ENCODE measurements around the gene RNF212.

- no peak for TF ChIP-seq EZH2phosphoT487 (IDR thresholded peaks at IDR 0.05; ENCODE audit: borderline replicate concordance, low read length)
- no peak for TF ChIP-seq CTCF (conservative IDR thresholded peaks at IDR 0.05; ENCODE audit: low read depth, low read length)
- TF ChIP-seq EZH2 (IDR thresholded peaks at IDR 0.05; ENCODE audit: low read length, unreplicated experiment): no peak
Observed at GRCh38 chr4:1060621-1061020, 52.7 kb downstream of the RNF212 start.
